Uterus (tissue), 4 donors: ENCODE measurements around the gene DPY19L3. TPM values are rescaled to one million over a fixed set of nuclear protein-coding genes. Genes with fewer than 3 reads are reported as not detected.

Source experiments
- DNase-seq, 2 donors: peaks; one replicate each; pipeline ENCODE4 v3.0.0-alpha.2; 2019 to 2020
- H3K27ac ChIP-seq, 2 donors: fragments of 200-600 bp; sonication (generic); 1 replicate in 1 of 2; 2 replicates in 1 of 2; pipeline ENCODE4 v1.5.1; 2016 to 2018
- H3K27me3 ChIP-seq, 2 donors: fragments of 200-600 bp; sonication (generic); one replicate each; pipeline ENCODE4 v1.5.1; 2018 to 2019; ENCODE audit warnings: control low read depth in 1 of 2
- H3K36me3 ChIP-seq, 2 donors: fragments of 200-600 bp; sonication (generic); one replicate each; pipeline ENCODE4 v1.5.1; 2019; ENCODE audit warnings: control low read depth in 1 of 2
- H3K4me1 ChIP-seq, 2 donors: fragments of 200-600 bp; sonication (generic); one replicate each; pipeline ENCODE4 v1.5.1; 2018 to 2019; ENCODE audit warnings: control low read depth in 1 of 2
- H3K4me3 ChIP-seq, 2 donors: fragments of 200-600 bp; sonication (generic); 1 replicate in 1 of 2; 2 replicates in 1 of 2; pipeline ENCODE4 v1.5.1; 2018 to 2019; ENCODE audit warnings: mild to moderate bottlenecking in 1 of 2
- H3K9me3 ChIP-seq, 2 donors: fragments of 200-600 bp; sonication (generic); one replicate each; pipeline ENCODE4 v1.5.1; 2019; ENCODE audit warnings: control low read depth in 1 of 2
- POLR2A ChIP-seq, 2 donors: fragments of 450-650 bp; IDR thresholded peaks; one replicate each; pipeline ENCODE4 v1.6.1; 2016; ENCODE audit warnings: antibody characterized with exemption in 2 of 2, mild to moderate bottlenecking in 1 of 2, moderate library complexity in 1 of 2
- intact Hi-C: fragments of 100-400 bp; cut with DNase I; formaldehyde crosslinking; loops from one replicate; pipeline ENCODE4 v1.15.1; 2023; ENCODE audit warnings: low total_unique reads
- total RNA-seq, 4 donors: library from RNA; depleted of rRNA in 3 of 4; stranded (reverse); fragments of >200 nt in 3 of 4; gene quantifications; one replicate each; pipeline versions ENCODE4 v1.1.0 to v1.2.4, GENCODE V29; 2014 to 2023
- TF ChIP-seq, protein P1 (sequence below), 4 experiments: fragments of 200-600 bp in 2 of 4; fragments of 450-650 bp in 2 of 4; sonication (generic) in 2 of 4; IDR thresholded peaks; one replicate each; pipeline ENCODE4 v1.5.1; 2016 to 2019; ENCODE audit warnings: antibody characterized with exemption in 4 of 4, mild to moderate bottlenecking in 2 of 4, moderate library complexity in 1 of 4
- donor health status: DM: yes; HTN: yes; CAD: no.

The DPY19L3 gene
- total RNA-seq, 4 donors from 2014 or later: 10.2 to 58.9 (median 34.7) TPM

DNA sequence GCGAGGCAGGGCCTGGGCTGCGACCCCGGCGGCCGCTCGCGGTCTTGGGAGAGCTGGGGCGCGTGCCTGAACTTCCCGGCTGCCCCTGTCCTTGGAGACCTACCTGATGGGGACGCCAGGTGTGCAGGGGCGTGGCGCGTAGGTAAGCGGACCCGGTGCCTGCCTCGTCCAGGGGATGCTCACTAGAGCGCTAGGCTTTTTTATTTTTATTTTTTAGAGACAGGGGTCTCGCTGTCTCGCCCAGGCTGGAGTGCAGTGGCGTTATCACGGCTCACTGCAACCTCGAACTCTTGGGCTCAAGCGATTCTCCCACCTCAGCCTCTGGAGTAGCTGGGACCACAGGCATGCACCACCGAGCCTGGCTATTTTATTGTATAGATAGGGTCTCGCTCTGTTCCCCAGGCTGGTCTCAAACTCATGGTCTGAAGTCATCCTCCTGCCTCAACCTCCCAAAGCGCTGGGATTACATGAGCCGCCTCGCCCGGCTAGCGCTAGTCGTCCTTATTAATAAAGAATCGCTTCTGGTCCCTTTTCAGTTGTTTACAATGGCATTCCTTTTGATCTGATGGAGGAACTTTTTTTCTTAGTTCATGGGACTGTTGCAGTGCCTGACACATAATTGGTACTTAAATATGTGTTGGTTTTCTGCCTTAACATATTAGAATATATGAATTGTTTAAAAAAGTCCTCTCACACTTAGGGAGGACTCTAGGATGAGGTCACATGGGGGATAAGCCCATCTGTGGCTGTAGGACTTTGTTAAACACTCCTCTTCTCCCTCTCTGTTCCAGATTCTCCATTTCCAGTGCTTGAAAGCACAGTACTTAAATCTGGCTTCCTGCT is 812 bp downstream of the DPY19L3 start:
- Histone ChIP-seq H3K9me3 (no peaks in the 10 kb centered on the region), H3K27me3 (no peaks in the 10 kb centered on the region), H3K4me1 (no peaks in the 10 kb centered on the region), H3K27ac (peak overlapping the region; percentile 99), H3K36me3 (no peaks in the 10 kb centered on the region), H3K4me3 (peak overlapping the region; percentile 86 to 97)
- intact Hi-C loops: no loop called here
- no peak for DNase-seq
- TF ChIP-seq, protein P1, sequence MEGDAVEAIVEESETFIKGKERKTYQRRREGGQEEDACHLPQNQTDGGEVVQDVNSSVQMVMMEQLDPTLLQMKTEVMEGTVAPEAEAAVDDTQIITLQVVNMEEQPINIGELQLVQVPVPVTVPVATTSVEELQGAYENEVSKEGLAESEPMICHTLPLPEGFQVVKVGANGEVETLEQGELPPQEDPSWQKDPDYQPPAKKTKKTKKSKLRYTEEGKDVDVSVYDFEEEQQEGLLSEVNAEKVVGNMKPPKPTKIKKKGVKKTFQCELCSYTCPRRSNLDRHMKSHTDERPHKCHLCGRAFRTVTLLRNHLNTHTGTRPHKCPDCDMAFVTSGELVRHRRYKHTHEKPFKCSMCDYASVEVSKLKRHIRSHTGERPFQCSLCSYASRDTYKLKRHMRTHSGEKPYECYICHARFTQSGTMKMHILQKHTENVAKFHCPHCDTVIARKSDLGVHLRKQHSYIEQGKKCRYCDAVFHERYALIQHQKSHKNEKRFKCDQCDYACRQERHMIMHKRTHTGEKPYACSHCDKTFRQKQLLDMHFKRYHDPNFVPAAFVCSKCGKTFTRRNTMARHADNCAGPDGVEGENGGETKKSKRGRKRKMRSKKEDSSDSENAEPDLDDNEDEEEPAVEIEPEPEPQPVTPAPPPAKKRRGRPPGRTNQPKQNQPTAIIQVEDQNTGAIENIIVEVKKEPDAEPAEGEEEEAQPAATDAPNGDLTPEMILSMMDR (IDR thresholded peaks at IDR 0.05): no peak
- peak in 1 of 2 donors; percentile 6 for TF ChIP-seq POLR2A (IDR thresholded peaks at IDR 0.05)

DNA sequence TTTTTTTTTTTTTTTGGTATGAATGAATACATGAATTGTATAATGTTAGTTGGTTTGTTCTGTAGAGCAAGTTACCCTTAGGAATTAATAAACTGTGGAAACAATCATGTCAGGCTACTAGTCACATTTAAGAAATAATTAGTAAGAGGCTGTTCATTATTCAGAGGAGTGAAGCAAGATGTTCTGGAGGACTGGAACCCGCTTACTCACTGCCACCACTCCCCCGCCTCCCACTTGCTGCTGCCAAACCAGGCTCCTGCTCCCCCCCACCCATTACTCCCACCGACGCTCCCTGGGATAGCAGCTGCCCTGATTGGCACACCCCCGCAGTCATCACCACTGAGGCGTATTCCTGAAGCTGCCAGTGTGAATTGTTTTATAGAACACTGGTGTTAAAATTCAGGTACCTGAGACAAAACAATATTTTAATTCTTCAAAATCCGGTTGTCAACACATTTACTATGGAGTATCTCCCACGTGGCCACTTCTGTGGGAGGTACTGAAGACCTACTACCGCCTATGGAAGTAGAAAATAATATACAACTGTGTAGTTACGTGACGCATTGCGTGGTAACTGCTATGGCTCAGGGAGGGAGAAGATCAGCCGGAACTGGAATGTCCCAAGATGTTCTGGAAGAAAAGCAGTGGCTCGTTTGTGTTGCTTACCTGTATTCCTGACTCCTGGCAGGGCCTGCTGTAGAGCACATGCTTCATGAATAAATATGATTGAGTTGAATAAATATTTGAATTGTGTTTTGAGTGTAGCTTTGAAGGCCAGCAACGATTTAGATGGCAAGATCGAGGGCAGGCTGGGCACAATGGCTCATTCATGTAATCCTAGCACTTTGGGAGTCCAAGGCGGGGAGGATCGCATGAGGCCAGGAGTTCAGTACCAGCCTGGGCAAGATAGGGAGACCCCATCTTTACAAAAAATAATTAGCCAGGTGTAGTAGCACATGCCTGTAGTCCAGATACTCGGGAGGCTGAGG is 1.7 kb downstream of the DPY19L3 start:
- TF ChIP-seq POLR2A (IDR thresholded peaks at IDR 0.05): no peak
- TF ChIP-seq, protein P1 (IDR thresholded peaks at IDR 0.05): no peak
- no peaks in the 10 kb centered on the region for H3K4me1 ChIP-seq
- no peak overlapping the region for H3K4me3 ChIP-seq
- DNase-seq: peak; percentile 79 to 93
- peak overlapping the region; percentile 99 for H3K27ac ChIP-seq
- intact Hi-C loops: no loop called here
- no peaks in the 10 kb centered on the region for H3K27me3 ChIP-seq
- no peaks in the 10 kb centered on the region for H3K36me3 ChIP-seq
- no peaks in the 10 kb centered on the region for H3K9me3 ChIP-seq

DNA sequence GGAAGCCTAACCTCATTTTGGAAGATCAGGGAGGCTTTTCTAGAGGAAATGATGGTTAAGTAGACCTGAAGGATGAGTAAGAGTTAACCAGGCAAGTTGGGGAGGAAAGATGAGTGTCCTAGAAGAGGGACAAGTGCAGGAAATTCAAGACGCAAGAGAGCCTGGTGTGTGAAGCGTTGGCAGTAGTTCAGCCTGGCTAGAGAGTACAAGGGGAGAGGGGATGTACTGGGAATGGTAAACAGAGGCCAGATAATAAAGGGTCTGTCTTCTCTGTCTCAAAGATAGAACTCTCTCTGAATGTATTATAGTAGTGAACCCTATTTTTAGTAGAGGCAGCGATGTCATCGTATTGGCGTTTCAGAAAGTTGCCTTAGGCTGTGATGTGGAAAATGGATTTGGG is 9.7 kb downstream of the DPY19L3 start:
- no peaks in the 10 kb centered on the region for H3K9me3 ChIP-seq
- no peaks in the 10 kb centered on the region for H3K4me1 ChIP-seq
- no peaks in the 10 kb centered on the region for H3K27me3 ChIP-seq
- no peak for TF ChIP-seq POLR2A (IDR thresholded peaks at IDR 0.05)
- no peak for DNase-seq
- no peak overlapping the region for H3K27ac ChIP-seq
- intact Hi-C loops: no loop called here
- no peak overlapping the region for H3K4me3 ChIP-seq
- H3K36me3 ChIP-seq: no peaks in the 10 kb centered on the region

DNA sequence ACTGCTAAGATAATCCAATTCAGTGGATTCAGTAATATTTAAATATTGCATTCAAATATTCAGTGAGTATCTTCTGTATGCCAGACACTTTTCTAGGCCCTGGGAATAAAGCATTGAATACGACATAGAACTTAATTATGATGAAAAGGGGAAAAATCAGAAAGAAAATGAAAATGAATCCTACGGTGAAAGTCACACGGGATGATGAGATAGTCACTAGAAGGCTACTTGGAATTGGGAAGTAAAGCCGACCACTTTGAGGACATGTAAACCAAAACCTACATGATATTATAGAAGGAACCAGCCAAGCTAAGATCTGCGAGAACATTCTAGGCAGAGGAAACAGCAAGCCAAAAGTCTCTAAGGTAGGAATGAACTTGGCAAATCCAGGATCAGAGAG is 10.1 kb downstream of the DPY19L3 start:
- no peak overlapping the region for H3K4me3 ChIP-seq
- TF ChIP-seq, protein P1 (IDR thresholded peaks at IDR 0.05): no peak
- TF ChIP-seq POLR2A (IDR thresholded peaks at IDR 0.05): no peak
- no peaks in the 10 kb centered on the region for H3K4me1 ChIP-seq
- H3K27me3 ChIP-seq: no peaks in the 10 kb centered on the region
- intact Hi-C loops: no loop called here
- H3K27ac ChIP-seq: no peak overlapping the region
- no peak for DNase-seq
- H3K36me3 ChIP-seq: no peaks in the 10 kb centered on the region
- no peaks in the 10 kb centered on the region for H3K9me3 ChIP-seq

DNA sequence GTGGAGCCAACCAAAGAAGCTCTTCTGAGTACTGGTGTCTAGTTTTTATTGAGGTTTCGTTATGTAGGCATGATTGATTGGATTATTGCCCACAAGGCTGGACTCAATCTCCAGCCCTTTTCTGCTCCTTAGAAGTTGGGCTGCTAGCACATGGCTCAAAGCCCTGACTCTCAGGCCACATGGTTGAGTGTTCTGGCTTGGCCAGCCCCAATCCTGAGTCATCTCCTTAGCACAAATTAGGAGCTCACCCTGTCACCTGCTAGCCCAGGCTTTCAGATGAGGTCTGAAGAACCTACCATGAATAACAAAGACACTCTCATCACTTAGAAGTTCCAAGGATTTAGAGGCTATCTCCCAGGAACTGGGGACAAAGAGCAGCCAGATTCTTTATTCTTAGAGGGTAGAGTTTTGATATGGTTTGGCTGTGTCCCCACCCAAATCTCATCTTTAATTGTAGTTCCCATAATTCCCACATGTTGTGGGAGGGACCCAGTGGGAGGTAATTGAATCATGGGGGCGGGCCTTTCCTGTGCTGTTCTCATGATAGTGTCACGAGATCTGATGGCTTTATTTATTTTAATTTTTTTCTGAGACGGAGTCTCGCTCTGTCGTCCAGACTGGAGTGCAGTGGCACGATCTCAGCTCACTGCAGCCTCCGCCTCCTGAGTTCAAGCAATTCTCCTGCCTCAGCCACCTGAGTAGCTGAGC is 11.3 kb downstream of the DPY19L3 start:
- TF ChIP-seq POLR2A (IDR thresholded peaks at IDR 0.05): no peak
- TF ChIP-seq, protein P1 (IDR thresholded peaks at IDR 0.05): no peak
- no peak for DNase-seq
- intact Hi-C loops: no loop called here
- Histone ChIP-seq H3K9me3 (no peaks in the 10 kb centered on the region), H3K27ac (no peak overlapping the region), H3K4me1 (no peaks in the 10 kb centered on the region), H3K27me3 (no peaks in the 10 kb centered on the region), H3K4me3 (no peak overlapping the region), H3K36me3 (no peaks in the 10 kb centered on the region)
